CD14-positive monocyte (primary cell): Measurements from ENCODE around the gene EPHB2. TPM values are rescaled to one million over a fixed set of nuclear protein-coding genes. Genes with fewer than 3 reads are reported as not detected.

Experiments
- DNase-seq, 3 donors: peaks; one replicate each; pipeline ENCODE4 v3.0.0-alpha.2; 2011 to 2022
- H2AFZ ChIP-seq: 2 replicates; pipeline ENCODE4 v1.6.0; 2012; ENCODE audit warnings: mild to moderate bottlenecking, low read depth, low read length, inconsistent platforms; ENCODE audit not compliant: insufficient read depth, poor library complexity, severe bottlenecking
- H3K27ac ChIP-seq, 2 donors: 1 replicate in 1 of 2; 2 replicates in 1 of 2; pipeline ENCODE4 v1.5.1; 2012 to 2013; ENCODE audit warnings: low read length in 2 of 2, control low read depth in 1 of 2, inconsistent platforms in 1 of 2, low read depth in 1 of 2, mild to moderate bottlenecking in 1 of 2
- H3K27me3 ChIP-seq, 2 donors: one replicate each; pipeline versions ENCODE4 v1.6.0 to v1.6.1; 2011 to 2013; ENCODE audit warnings: low read length in 2 of 2; ENCODE audit not compliant: control insufficient read depth in 2 of 2, insufficient read depth in 2 of 2
- H3K36me3 ChIP-seq, 2 donors: replicated peaks in 1 of 2; 1 replicate in 1 of 2; 2 replicates in 1 of 2; pipeline versions ENCODE4 v1.5.1 to v1.6.1; 2012 to 2013; ENCODE audit warnings: low read length in 2 of 2, control low read depth in 1 of 2, inconsistent platforms in 1 of 2, mild to moderate bottlenecking in 1 of 2; ENCODE audit not compliant: insufficient read depth in 2 of 2, control insufficient read depth in 1 of 2
- H3K4me1 ChIP-seq, 2 donors: 1 replicate in 1 of 2; 2 replicates in 1 of 2; pipeline versions ENCODE4 v1.5.1 to v1.6.1; 2012 to 2013; ENCODE audit warnings: low read length in 2 of 2, control low read depth in 1 of 2, inconsistent platforms in 1 of 2, mild to moderate bottlenecking in 1 of 2, moderate library complexity in 1 of 2; ENCODE audit not compliant: insufficient read depth in 2 of 2, control insufficient read depth in 1 of 2
- H3K4me2 ChIP-seq: replicated peaks from 2 replicates; pipeline ENCODE3; 2012; ENCODE audit warnings: low read length, moderate library complexity, mild to moderate bottlenecking; ENCODE audit not compliant: poor library complexity, severe bottlenecking; ENCODE audit errors: extremely low read depth
- H3K4me3 ChIP-seq, 3 experiments: fragments of 200-600 bp in 1 of 3; sonication (generic) in 1 of 3; replicated peaks in 1 of 3; 1 replicate in 2 of 3; 2 replicates in 1 of 3; pipeline ENCODE4 v1.5.1; 2011 to 2013; ENCODE audit warnings: low read length in 3 of 3, mild to moderate bottlenecking in 3 of 3, control low read depth in 2 of 3, low read depth in 2 of 3, inconsistent platforms in 1 of 3, moderate library complexity in 1 of 3
- H3K79me2 ChIP-seq: 2 replicates; pipeline ENCODE4 v1.6.0; 2012; ENCODE audit warnings: mild to moderate bottlenecking, control low read depth, inconsistent platforms, low read length, moderate library complexity; ENCODE audit not compliant: insufficient read depth
- H3K9ac ChIP-seq: 2 replicates; pipeline ENCODE4 v1.6.0; 2017; ENCODE audit warnings: low read length, mild to moderate bottlenecking; ENCODE audit not compliant: insufficient read depth, poor library complexity, severe bottlenecking
- H3K9me3 ChIP-seq, 2 donors: replicated peaks in 1 of 2; 1 replicate in 1 of 2; 2 replicates in 1 of 2; pipeline versions ENCODE4 v1.5.1 to v1.6.1; 2012 to 2013; ENCODE audit warnings: low read length in 2 of 2, control low read depth in 1 of 2; ENCODE audit not compliant: control insufficient read depth in 1 of 2, insufficient read depth in 1 of 2
- H4K20me1 ChIP-seq: 2 replicates; pipeline ENCODE4 v1.6.0; 2012; ENCODE audit warnings: mild to moderate bottlenecking, low read length, control low read depth, moderate library complexity; ENCODE audit not compliant: insufficient read depth
- H3K27ac Mint-ChIP-seq, 7 donors: one replicate each; pipeline ENCODE4 v1.8.0; 2020; ENCODE audit warnings: mild to moderate bottlenecking in 7 of 7, mixed read lengths in 7 of 7, moderate library complexity in 6 of 7, inconsistent platforms in 2 of 7
- H3K27me3 Mint-ChIP-seq, 3 donors: one replicate each; pipeline ENCODE4 v1.8.0; 2021 to 2022; ENCODE audit warnings: low read depth in 3 of 3, mild to moderate bottlenecking in 3 of 3, mixed read lengths in 3 of 3, moderate library complexity in 3 of 3, inconsistent platforms in 1 of 3
- H3K36me3 Mint-ChIP-seq, 2 donors: one replicate each; pipeline ENCODE4 v1.8.0; 2020; ENCODE audit warnings: mixed read lengths in 2 of 2, inconsistent platforms in 1 of 2, mild to moderate bottlenecking in 1 of 2
- H3K4me1 Mint-ChIP-seq: one replicate; pipeline ENCODE4 v1.8.0; 2020; ENCODE audit warnings: mild to moderate bottlenecking, mixed read lengths
- H3K4me3 Mint-ChIP-seq, 2 donors: one replicate each; pipeline ENCODE4 v1.8.0; 2020; ENCODE audit warnings: mild to moderate bottlenecking in 2 of 2, mixed read lengths in 2 of 2, moderate library complexity in 1 of 2
- H3K9me3 Mint-ChIP-seq, 7 donors: one replicate each; pipeline ENCODE4 v1.8.0; 2020 to 2022; ENCODE audit warnings: mixed read lengths in 7 of 7, mild to moderate bottlenecking in 6 of 7, moderate library complexity in 6 of 7, inconsistent platforms in 2 of 7
- CTCF ChIP-seq: fragments of 200-600 bp; IDR thresholded peaks from one replicate; pipeline ENCODE4 v1.8.0; 2022; ENCODE audit warnings: antibody characterized with exemption, mild to moderate bottlenecking
- WGBS: methylation state at CpG from one replicate; pipeline ENCODE4 v1.1.5; 2013; ENCODE audit warnings: missing lambda C conversion rate; ENCODE audit not compliant: insufficient coverage; 5-methylcytosine and 5-hydroxymethylcytosine counted together
- intact Hi-C, 2 donors: fragments of 100-400 bp; cut with micrococcal nuclease; formaldehyde crosslinking; loops; one replicate each; pipeline versions ENCODE4 v1.15.0 to v1.15.1; 2023
- polyA plus RNA-seq, 3 donors: library from polyadenylated mRNA; depleted of rRNA in 1 of 3; unstranded in 2 of 3; stranded (reverse) in 1 of 3; fragments of 300-500 nt in 2 of 3; fragments of >200 nt in 1 of 3; fragmentation: Illumina TruSeq in 2 of 3; gene quantifications; 1 replicate in 2 of 3; 2 replicates in 1 of 3; pipeline ENCODE4 v1.2.3, GENCODE V29; 2012 to 2021

The EPHB2 gene
- polyA plus RNA-seq, 3 donors: 2.9 to 5.6 (median 3.4) TPM

- Mint-ChIP-seq H3K36me3 (no peaks in the 10 kb centered on the region), H3K27ac (no peak overlapping the region), H3K4me3 (no peak overlapping the region), H3K27me3 (peaks cover 0 to 4% (median 0%) of the 10 kb centered on the region in 3 donors), H3K9me3 (peaks cover 0 to 2% (median 0%) of the 10 kb centered on the region in 7 donors), H3K4me1 (peaks cover 5% of the 10 kb centered on the region)
- Histone ChIP-seq H2AFZ (no peak overlapping the region), H4K20me1 (no peaks in the 10 kb centered on the region), H3K27me3 (no peaks in the 10 kb centered on the region), H3K9ac (no peak overlapping the region), H3K36me3 (no peaks in the 10 kb centered on the region), H3K4me2 (no peak overlapping the region), H3K9me3 (no peaks in the 10 kb centered on the region), H3K4me1 (no peaks in the 10 kb centered on the region), H3K79me2 (no peaks in the 10 kb centered on the region), H3K4me3 (no peak overlapping the region), H3K27ac (no peak overlapping the region)
- no peak for DNase-seq
- 81% methylated on average over 6 of the region's 6 CpGs for WGBS
- intact Hi-C loops: no loop called here
- no peak for TF ChIP-seq CTCF
Observed at GRCh38 chr1:22854688-22855565, 144.3 kb downstream of the EPHB2 start.

GRCh38 chr1:22855668-22856606 lies 145.3 kb downstream of the EPHB2 start:
- 97% methylated on average over 8 of the region's 15 CpGs for WGBS
- H3K9ac ChIP-seq: no peak overlapping the region
- Mint-ChIP-seq H3K4me3 (no peak overlapping the region), H3K27ac (peak overlapping the region in 1 of 7 donors; percentile 45), H3K9me3 (peaks cover 0 to 2% (median 0%) of the 10 kb centered on the region in 7 donors), H3K27me3 (peaks cover 0 to 4% (median 0%) of the 10 kb centered on the region in 3 donors), H3K4me1 (peaks cover 5% of the 10 kb centered on the region), H3K36me3 (no peaks in the 10 kb centered on the region)
- H3K27me3 ChIP-seq: no peaks in the 10 kb centered on the region
- H3K36me3 ChIP-seq: no peaks in the 10 kb centered on the region
- H2AFZ ChIP-seq: no peak overlapping the region
- DNase-seq: no peak
- H3K4me2 ChIP-seq: no peak overlapping the region
- H3K4me3 ChIP-seq: no peak overlapping the region
- no peaks in the 10 kb centered on the region for H3K79me2 ChIP-seq
- H3K4me1 ChIP-seq: no peaks in the 10 kb centered on the region
- no peak for TF ChIP-seq CTCF
- no peak overlapping the region for H3K27ac ChIP-seq
- no peaks in the 10 kb centered on the region for H3K9me3 ChIP-seq
- H4K20me1 ChIP-seq: no peaks in the 10 kb centered on the region
- intact Hi-C loops: no loop called here
